Trophoblast cell (in vitro differentiated cells and primary cell): Measurements from ENCODE around the gene TTLL10.

ENCODE experiments used
- DNase-seq, 2 donors: peaks; one replicate each; pipeline ENCODE4 v3.0.0-alpha.2; 2016
- H2AFZ ChIP-seq: 2 replicates; pipeline ENCODE4 v1.6.1; 2013; ENCODE audit warnings: low read length, moderate library complexity, mild to moderate bottlenecking; ENCODE audit not compliant: insufficient read depth, poor library complexity
- H2AK5ac ChIP-seq: 2 replicates; pipeline ENCODE4 v1.6.1; 2013; ENCODE audit warnings: mild to moderate bottlenecking, low read length
- H2BK120ac ChIP-seq: 2 replicates; pipeline ENCODE4 v1.6.1; 2013; ENCODE audit warnings: low read length, mild to moderate bottlenecking, moderate library complexity; ENCODE audit not compliant: insufficient read depth, poor library complexity
- H2BK12ac ChIP-seq: 2 replicates; pipeline ENCODE4 v1.6.1; 2013; ENCODE audit warnings: mild to moderate bottlenecking, low read length, moderate library complexity
- H2BK5ac ChIP-seq: 2 replicates; pipeline ENCODE4 v1.6.1; 2013; ENCODE audit warnings: low read length, low read depth, moderate library complexity, mild to moderate bottlenecking; ENCODE audit not compliant: poor library complexity
- H3K14ac ChIP-seq: 2 replicates; pipeline ENCODE4 v1.6.1; 2013; ENCODE audit warnings: mild to moderate bottlenecking, low read length
- H3K18ac ChIP-seq: 2 replicates; pipeline ENCODE4 v1.6.1; 2013; ENCODE audit warnings: mild to moderate bottlenecking, low read length
- H3K23ac ChIP-seq: 2 replicates; pipeline ENCODE4 v1.6.1; 2013; ENCODE audit warnings: low read length
- H3K27ac ChIP-seq: 2 replicates; pipeline ENCODE4 v1.5.1; 2013; ENCODE audit warnings: low read depth, mild to moderate bottlenecking, inconsistent platforms, low read length, moderate library complexity
- H3K27me3 ChIP-seq: 2 replicates; pipeline ENCODE4 v1.6.1; 2013; ENCODE audit warnings: inconsistent platforms, mild to moderate bottlenecking, low read length, moderate library complexity; ENCODE audit not compliant: insufficient read depth
- H3K36me3 ChIP-seq, 2 experiments: 1 replicate in 1 of 2; 2 replicates in 1 of 2; pipeline ENCODE4 v1.6.1; 2013; ENCODE audit warnings: low read length in 2 of 2, mild to moderate bottlenecking in 2 of 2, moderate library complexity in 1 of 2; ENCODE audit not compliant: insufficient read depth in 2 of 2, control insufficient read depth in 1 of 2
- H3K4ac ChIP-seq: 2 replicates; pipeline ENCODE4 v1.6.1; 2013; ENCODE audit warnings: low read depth, mild to moderate bottlenecking, low read length, moderate library complexity
- H3K4me1 ChIP-seq, 2 experiments: 1 replicate in 1 of 2; 2 replicates in 1 of 2; pipeline ENCODE4 v1.6.1; 2013; ENCODE audit warnings: low read length in 2 of 2, mild to moderate bottlenecking in 2 of 2, moderate library complexity in 1 of 2; ENCODE audit not compliant: insufficient read depth in 2 of 2, control insufficient read depth in 1 of 2
- H3K4me2 ChIP-seq: 2 replicates; pipeline ENCODE4 v1.6.1; 2013; ENCODE audit warnings: inconsistent platforms, mild to moderate bottlenecking, low read length, moderate library complexity
- H3K4me3 ChIP-seq: 2 replicates; pipeline ENCODE4 v1.5.1; 2013; ENCODE audit warnings: mild to moderate bottlenecking, low read depth, low read length, inconsistent platforms
- H3K79me1 ChIP-seq: one replicate; pipeline ENCODE4 v1.6.1; 2013; ENCODE audit warnings: low read length
- H3K79me2 ChIP-seq: 2 replicates; pipeline ENCODE4 v1.6.1; 2013; ENCODE audit warnings: low read length, mild to moderate bottlenecking; ENCODE audit not compliant: control insufficient read depth, insufficient read depth, poor library complexity
- H3K9ac ChIP-seq: 2 replicates; pipeline ENCODE4 v1.6.1; 2013; ENCODE audit warnings: mild to moderate bottlenecking, low read length
- H3K9me3 ChIP-seq: 2 replicates; pipeline ENCODE4 v1.6.1; 2013; ENCODE audit warnings: low read depth, mild to moderate bottlenecking, control low read depth, inconsistent platforms, low read length; ENCODE audit not compliant: insufficient read depth
- H4K12ac ChIP-seq: 2 replicates; pipeline ENCODE4 v1.6.1; 2013; ENCODE audit warnings: low read depth, mild to moderate bottlenecking, low read length, moderate library complexity
- H4K8ac ChIP-seq: 2 replicates; pipeline ENCODE4 v1.6.1; 2013; ENCODE audit warnings: low read depth, mild to moderate bottlenecking, low read length, moderate library complexity
- H4K91ac ChIP-seq: one replicate; pipeline ENCODE4 v1.6.1; 2013; ENCODE audit warnings: low read depth, mild to moderate bottlenecking, low read length, moderate library complexity
- WGBS: extraction: QIAGEN DNeasy Blood & Tissue Kit; methylation state at CpG from one replicate; pipeline ENCODE4 v1.1.7; 2013; ENCODE audit warnings: missing lambda C conversion rate; ENCODE audit not compliant: insufficient read length, insufficient coverage; ENCODE audit errors: extremely low coverage; 5-methylcytosine and 5-hydroxymethylcytosine counted together

Gene TTLL10

DNA sequence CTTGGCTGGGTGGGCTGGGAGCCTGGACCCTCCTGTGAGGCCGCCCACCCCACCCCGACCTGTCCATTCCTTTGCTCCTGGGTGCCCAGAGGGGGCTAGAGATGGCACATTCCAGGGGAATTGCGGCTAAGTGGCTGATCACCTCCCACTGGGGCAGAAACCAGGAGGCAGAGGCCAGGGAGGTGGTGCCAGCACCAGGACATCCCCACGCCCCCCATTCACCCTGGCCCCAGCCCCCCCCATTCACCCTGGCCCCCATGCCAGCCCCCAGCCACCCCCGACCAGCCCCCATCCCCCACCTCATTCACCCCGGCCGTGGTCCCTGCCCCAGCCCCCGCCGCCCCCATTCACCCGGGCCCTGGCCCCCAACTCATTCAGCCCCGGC is 66.7 kb downstream of the TTLL10 start:
- WGBS, result no CpG with 5 or more reads among the region's 11 CpGs
- no peak overlapping the region for H3K14ac ChIP-seq
- H3K9ac ChIP-seq, result no peak overlapping the region

GRCh38 chr1:1240822-1241587 is 67.3 kb downstream of the TTLL10 start:
- H3K27me3 ChIP-seq, result no peaks in the 10 kb centered on the region
- H3K27ac ChIP-seq, result no peak overlapping the region
- WGBS, result no CpG with 5 or more reads among the region's 23 CpGs
- H2AFZ ChIP-seq, result no peak overlapping the region
- no peak overlapping the region for H3K18ac ChIP-seq
- H4K8ac ChIP-seq, result no peak overlapping the region
- no peak overlapping the region for H2BK12ac ChIP-seq
- H2BK5ac ChIP-seq, result no peak overlapping the region
- peaks cover 2 to 23% of the 10 kb centered on the region in 2 experiments for H3K4me1 ChIP-seq
- no peak overlapping the region for H4K91ac ChIP-seq
- H3K79me1 ChIP-seq, result peaks cover 2% of the 10 kb centered on the region
- no peak overlapping the region for H3K4me3 ChIP-seq
- H3K9me3 ChIP-seq, result no peaks in the 10 kb centered on the region
- H3K36me3 ChIP-seq, result peaks cover 0 to 6% of the 10 kb centered on the region in 2 experiments
- H3K4me2 ChIP-seq, result no peak overlapping the region
- H3K79me2 ChIP-seq, result no peaks in the 10 kb centered on the region
- H3K14ac ChIP-seq, result no peak overlapping the region
- no peak overlapping the region for H3K23ac ChIP-seq
- no peak overlapping the region for H4K12ac ChIP-seq
- H2BK120ac ChIP-seq, result no peak overlapping the region
- no peak for DNase-seq
- no peak overlapping the region for H2AK5ac ChIP-seq
- no peak overlapping the region for H3K9ac ChIP-seq
- no peak overlapping the region for H3K4ac ChIP-seq

More for the DNA sequence above, 66.7 kb downstream of the TTLL10 start:
- no peak overlapping the region for H3K4ac ChIP-seq
- H4K12ac ChIP-seq, result no peak overlapping the region
- H3K36me3 ChIP-seq, result peaks cover 0 to 6% of the 10 kb centered on the region in 2 experiments
- no peak overlapping the region for H4K91ac ChIP-seq
- H3K23ac ChIP-seq, result no peak overlapping the region
- H3K4me3 ChIP-seq, result no peak overlapping the region
- H3K79me1 ChIP-seq, result peaks cover 2% of the 10 kb centered on the region
- no peak overlapping the region for H3K18ac ChIP-seq
- no peaks in the 10 kb centered on the region for H3K27me3 ChIP-seq
- no peaks in the 10 kb centered on the region for H3K9me3 ChIP-seq
- no peak overlapping the region for H2BK5ac ChIP-seq
- no peak overlapping the region for H2BK12ac ChIP-seq
- H2BK120ac ChIP-seq, result no peak overlapping the region
- H3K4me1 ChIP-seq, result peaks cover under 1 to 23% of the 10 kb centered on the region in 2 experiments
- no peak overlapping the region for H3K27ac ChIP-seq
- H4K8ac ChIP-seq, result no peak overlapping the region
- no peak overlapping the region for H3K4me2 ChIP-seq
- no peak for DNase-seq
- H2AFZ ChIP-seq, result no peak overlapping the region
- no peak overlapping the region for H2AK5ac ChIP-seq
- no peaks in the 10 kb centered on the region for H3K79me2 ChIP-seq

DNA sequence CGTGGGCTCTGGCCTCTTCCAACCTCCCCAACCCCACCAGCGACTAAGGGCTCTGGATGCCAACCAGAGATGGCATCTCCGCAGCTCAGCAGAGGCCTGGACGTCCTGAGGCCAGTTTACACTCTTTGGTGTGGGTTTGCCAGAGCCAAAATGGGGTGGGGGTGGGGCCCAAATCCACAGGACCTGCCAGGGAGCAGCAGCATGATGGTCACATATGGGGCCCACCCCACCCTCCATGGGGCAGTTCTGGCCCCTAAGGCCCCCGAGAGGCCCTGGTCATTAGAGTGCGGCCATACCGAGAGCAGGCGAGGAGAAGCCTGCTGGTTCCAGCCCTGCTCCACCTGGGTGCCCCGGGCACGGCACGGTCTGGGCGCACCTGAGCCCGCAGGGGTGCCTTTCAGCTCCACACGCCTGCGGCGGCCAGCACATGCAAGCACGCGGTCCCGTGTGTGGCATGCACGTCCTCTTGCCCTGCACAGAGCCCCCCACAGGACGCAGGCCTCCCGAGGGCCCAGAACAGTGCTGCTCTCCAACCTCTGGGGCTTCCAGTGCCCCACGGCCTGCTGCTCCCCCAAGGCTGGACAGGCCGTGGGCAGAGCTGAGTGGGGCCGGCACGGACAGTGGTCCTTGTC is 68.0 kb downstream of the TTLL10 start:
- H3K27me3 ChIP-seq, result peaks cover 5% of the 10 kb centered on the region
- no peak overlapping the region for H2BK12ac ChIP-seq
- no peak overlapping the region for H3K27ac ChIP-seq
- no peak overlapping the region for H3K14ac ChIP-seq
- peaks cover 0 to 6% of the 10 kb centered on the region in 2 experiments for H3K36me3 ChIP-seq
- H3K18ac ChIP-seq, result no peak overlapping the region
- no peak overlapping the region for H3K4ac ChIP-seq
- H3K9me3 ChIP-seq, result peaks cover 2% of the 10 kb centered on the region
- no peak overlapping the region for H2AFZ ChIP-seq
- no peak overlapping the region for H3K4me2 ChIP-seq
- H4K91ac ChIP-seq, result no peak overlapping the region
- peaks cover 5% of the 10 kb centered on the region for H3K79me1 ChIP-seq
- no peak overlapping the region for H4K12ac ChIP-seq
- peaks cover 2 to 26% of the 10 kb centered on the region in 2 experiments for H3K4me1 ChIP-seq
- H3K79me2 ChIP-seq, result no peaks in the 10 kb centered on the region
- DNase-seq, result no peak
- no peak overlapping the region for H3K23ac ChIP-seq
- no peak overlapping the region for H2AK5ac ChIP-seq
- H2BK5ac ChIP-seq, result no peak overlapping the region
- no peak overlapping the region for H4K8ac ChIP-seq
- H3K9ac ChIP-seq, result no peak overlapping the region
- no CpG with 5 or more reads among the region's 26 CpGs for WGBS
- H2BK120ac ChIP-seq, result no peak overlapping the region
- no peak overlapping the region for H3K4me3 ChIP-seq

DNA sequence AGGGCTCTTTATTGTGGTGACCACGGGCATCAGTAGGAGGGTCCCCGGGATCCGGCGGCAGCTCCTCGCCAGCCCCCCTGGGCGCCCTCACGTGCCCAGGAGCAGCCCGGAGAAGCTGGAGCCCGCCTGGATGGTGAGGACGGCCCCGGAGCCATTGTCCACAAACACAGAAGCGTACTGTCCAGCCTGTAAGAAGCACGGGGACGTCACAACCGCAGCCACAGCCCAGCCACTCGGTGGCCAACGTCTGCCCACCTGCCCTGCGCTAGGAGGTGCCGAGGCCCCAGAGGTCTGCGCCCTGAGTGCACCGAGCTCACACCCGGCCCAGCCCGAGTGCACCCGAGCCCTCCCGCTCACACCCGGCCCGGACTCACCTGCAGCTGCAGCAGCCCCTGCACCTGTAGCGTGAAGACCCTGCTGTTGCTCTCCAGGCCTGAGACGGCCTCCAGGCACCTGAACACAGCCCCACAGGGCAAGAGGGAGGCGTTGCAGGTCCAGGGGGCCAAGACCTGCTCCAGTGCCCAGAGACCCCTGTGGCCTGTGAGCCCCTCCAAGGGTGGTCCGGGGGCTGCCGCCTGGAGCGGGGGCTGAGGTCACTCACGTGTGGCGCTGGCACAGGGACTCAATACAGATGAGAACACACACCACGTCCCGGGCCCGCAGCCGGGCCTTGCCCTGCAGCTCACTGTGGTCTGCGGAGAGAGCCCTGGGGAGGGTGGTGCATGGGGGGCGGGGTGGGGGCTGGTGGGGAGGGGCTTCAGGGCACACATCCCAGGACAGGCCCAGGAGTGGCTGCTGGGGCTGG is 69.0 kb downstream of the TTLL10 start:
- Histone ChIP-seq H4K12ac (no peak overlapping the region), H3K9me3 (peaks cover 2% of the 10 kb centered on the region), H3K4me3 (no peak overlapping the region), H4K8ac (no peak overlapping the region), H3K23ac (no peak overlapping the region), H4K91ac (no peak overlapping the region), H3K79me2 (no peaks in the 10 kb centered on the region), H3K14ac (no peak overlapping the region), H3K9ac (no peak overlapping the region), H2AFZ (no peak overlapping the region), H3K4ac (no peak overlapping the region), H3K4me1 (peaks cover 7 to 24% of the 10 kb centered on the region in 2 experiments), H3K79me1 (peaks cover 5% of the 10 kb centered on the region), H3K27ac (no peak overlapping the region), H2BK5ac (no peak overlapping the region), H3K36me3 (peaks cover 0 to 6% of the 10 kb centered on the region in 2 experiments), H3K18ac (no peak overlapping the region), H3K4me2 (no peak overlapping the region), H3K27me3 (peaks cover 5% of the 10 kb centered on the region), H2BK120ac (no peak overlapping the region), H2BK12ac (no peak overlapping the region), H2AK5ac (no peak overlapping the region)
- no CpG with 5 or more reads among the region's 41 CpGs for WGBS
- DNase-seq, result no peak
